Activated naive CD4-positive, alpha-beta T cell treated with anti-CD3 and anti-CD28 coated beads for 36 hours (primary cell): ENCODE measurements around the gene DDOST. TPM values are rescaled to one million over a fixed set of nuclear protein-coding genes. Genes with fewer than 3 reads are reported as not detected.
"Not testable (repeated sequence)": the region's sequence is repeated elsewhere in the genome, so short reads cannot be mapped to it uniquely, and the experiment has no call there.

ENCODE experiments used
- CTCF ChIA-PET: fragments of 350-600 bp; sonication (Branson Sonifier 250); formaldehyde crosslinking; loops from one replicate; lab custom pipeline; 2021; ENCODE audit warnings: antibody characterized with exemption; lab: Charles Lee
- DNase-seq: peaks from one replicate; pipeline ENCODE4 v3.0.0-alpha.2; 2020
- H3K27ac Mint-ChIP-seq: one replicate; pipeline ENCODE4 v1.8.0; 2021; ENCODE audit warnings: mild to moderate bottlenecking, mixed read lengths
- H3K27me3 Mint-ChIP-seq: one replicate; pipeline ENCODE4 v1.8.0; 2021; ENCODE audit warnings: low read depth, mixed read lengths
- H3K36me3 Mint-ChIP-seq: one replicate; pipeline ENCODE4 v1.8.0; 2021; ENCODE audit warnings: low read depth, mixed read lengths
- H3K4me1 Mint-ChIP-seq: one replicate; pipeline ENCODE4 v1.8.0; 2021; ENCODE audit warnings: low read depth, mixed read lengths
- H3K4me3 Mint-ChIP-seq: one replicate; pipeline ENCODE4 v1.8.0; 2021; ENCODE audit warnings: mild to moderate bottlenecking, moderate library complexity, mixed read lengths
- H3K9me3 Mint-ChIP-seq: one replicate; pipeline ENCODE4 v1.8.0; 2021; ENCODE audit warnings: mixed read lengths
- intact Hi-C: fragments of 100-400 bp; cut with micrococcal nuclease; formaldehyde crosslinking; loops from one replicate; pipeline ENCODE4 v1.15.1; 2023
- total RNA-seq, 2 experiments: library from RNA; stranded (reverse); gene quantifications; one replicate each; pipeline ENCODE4 v1.2.3, GENCODE V29; 2021

DDOST gene
- total RNA-seq, 2 experiments from 2014 or later: 167 to 169 TPM

DNA sequence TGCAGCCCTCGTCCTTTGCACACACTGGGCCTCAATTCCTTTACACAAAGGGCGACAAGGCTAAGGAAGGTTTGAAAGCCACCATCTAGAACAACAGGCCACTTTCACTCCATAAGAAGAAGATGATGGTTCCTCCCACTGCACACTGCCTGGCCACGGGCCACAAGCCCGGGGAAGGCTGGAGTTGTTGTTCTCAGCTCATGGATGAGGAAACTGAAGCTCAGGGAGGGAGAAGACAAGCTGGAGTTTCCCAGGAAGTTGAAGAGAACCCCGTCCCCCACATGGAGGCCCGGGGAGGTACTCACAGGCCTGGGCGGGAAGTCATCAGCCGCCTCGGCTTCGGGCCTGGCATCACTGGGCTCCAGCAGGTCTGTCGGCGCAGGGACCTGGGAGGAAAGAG is 24.6 kb upstream of the DDOST start:
- H3K36me3 Mint-ChIP-seq: no peaks in the 10 kb centered on the region
- no peaks in the 10 kb centered on the region for H3K27me3 Mint-ChIP-seq
- no peak for DNase-seq
- CTCF ChIA-PET: interaction anchor here (1.9 kb wide), 1 partner anchor 11 kb away, joined by 7 read pairs; no protein-coding TSS in a partner anchor
- no peak overlapping the region for H3K27ac Mint-ChIP-seq
- H3K4me3 Mint-ChIP-seq: no peak overlapping the region
- H3K9me3 Mint-ChIP-seq: no peaks in the 10 kb centered on the region
- H3K4me1 Mint-ChIP-seq: no peaks in the 10 kb centered on the region
- intact Hi-C loops: no loop called here

DNA sequence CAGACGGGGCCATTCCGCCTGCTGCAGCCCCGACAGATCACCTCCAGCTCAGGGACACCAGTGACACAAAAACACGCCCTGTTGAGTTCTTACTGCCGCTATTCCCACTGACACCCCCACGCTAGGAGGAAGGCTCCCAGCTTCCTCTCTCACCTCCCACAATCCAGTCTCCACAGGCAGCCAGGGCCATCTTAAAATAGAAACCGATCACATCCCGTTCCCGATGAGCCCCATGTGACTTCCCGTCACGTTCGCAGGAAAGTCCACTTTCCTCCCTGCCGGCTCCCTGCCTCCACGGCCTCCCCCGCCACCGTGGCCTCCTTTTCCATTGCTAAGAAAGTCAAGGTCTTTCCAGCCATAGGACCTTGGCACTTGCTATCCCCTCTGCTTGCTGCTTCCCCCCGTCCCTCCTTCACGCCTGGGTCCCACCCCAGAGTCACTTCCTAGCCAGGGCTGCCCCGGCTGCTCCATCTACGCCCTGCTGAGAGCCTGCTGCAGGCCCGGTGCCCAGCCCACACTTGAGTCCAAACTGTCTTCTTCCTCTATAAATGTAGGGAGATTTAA is 24.0 kb upstream of the DDOST start:
- intact Hi-C loops: no loop called here
- Mint-ChIP-seq H3K9me3 (no peaks in the 10 kb centered on the region), H3K27me3 (peaks cover under 1% of the 10 kb centered on the region), H3K4me3 (no peak overlapping the region), H3K27ac (no peak overlapping the region), H3K4me1 (no peaks in the 10 kb centered on the region), H3K36me3 (no peaks in the 10 kb centered on the region)
- no peak for DNase-seq
- CTCF ChIA-PET: interaction anchor here (1.9 kb wide), 1 partner anchor 12 kb away, joined by 7 read pairs; no protein-coding TSS in a partner anchor

DNA sequence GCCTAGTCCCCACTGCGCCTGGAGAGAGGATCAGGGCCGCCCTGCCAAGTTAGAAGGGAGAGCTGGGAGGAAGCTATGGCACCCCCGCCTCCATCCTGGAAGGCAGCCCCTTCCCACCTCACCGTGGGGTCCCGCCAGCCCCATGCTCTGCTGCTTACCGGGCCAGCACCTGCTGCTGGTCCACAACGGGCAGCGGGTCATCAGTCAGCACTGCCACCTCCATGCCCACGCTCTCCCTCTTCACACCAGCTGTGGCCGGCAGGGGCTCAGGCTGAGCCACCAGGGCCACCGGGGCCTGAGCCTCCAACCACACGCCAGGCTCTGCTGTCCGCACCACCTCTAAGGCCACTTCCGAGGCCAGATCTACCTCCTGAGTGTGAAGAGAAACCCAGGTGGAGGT is 23.5 kb upstream of the DDOST start:
- Mint-ChIP-seq H3K36me3 (no peaks in the 10 kb centered on the region), H3K4me1 (no peaks in the 10 kb centered on the region), H3K9me3 (no peaks in the 10 kb centered on the region), H3K27ac (no peak overlapping the region), H3K27me3 (peaks cover 2% of the 10 kb centered on the region), H3K4me3 (no peak overlapping the region)
- intact Hi-C loops: no loop called here
- no peak for DNase-seq
- CTCF ChIA-PET: interaction anchor here (1.9 kb wide), 1 partner anchor 12 kb away, joined by 7 read pairs; no protein-coding TSS in a partner anchor

GRCh38 chr1:20684050-20684620 is 23.0 kb upstream of the DDOST start:
- DNase-seq: no peak
- Mint-ChIP-seq H3K36me3 (no peaks in the 10 kb centered on the region), H3K27me3 (peaks cover 2% of the 10 kb centered on the region), H3K9me3 (no peaks in the 10 kb centered on the region), H3K4me3 (no peak overlapping the region), H3K27ac (no peak overlapping the region), H3K4me1 (no peaks in the 10 kb centered on the region)
- CTCF ChIA-PET: interaction anchor here (1.9 kb wide), 1 partner anchor 13 kb away, joined by 7 read pairs; no protein-coding TSS in a partner anchor
- intact Hi-C loops: no loop called here

DNA sequence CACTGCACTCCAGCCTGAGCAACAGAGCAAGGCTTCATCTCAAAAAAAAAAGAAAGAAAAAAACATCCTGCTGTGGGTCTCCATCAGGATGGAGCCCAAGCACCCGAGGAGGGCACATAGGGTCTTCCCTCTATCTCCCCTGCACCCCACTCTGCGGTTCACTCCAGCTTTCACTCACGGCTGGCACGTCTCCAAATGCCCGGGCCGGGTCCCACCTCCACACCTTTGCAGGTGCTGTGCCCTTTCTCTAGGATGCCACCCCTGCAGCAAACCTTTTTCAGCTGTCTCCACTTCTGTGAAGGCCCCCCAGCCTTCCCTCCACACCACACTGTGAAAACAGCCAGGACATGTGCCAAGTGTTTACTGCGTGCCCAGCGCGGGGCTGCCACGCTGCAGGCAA is 22.4 kb upstream of the DDOST start:
- Mint-ChIP-seq H3K27me3 (peaks cover 2% of the 10 kb centered on the region), H3K9me3 (no peaks in the 10 kb centered on the region), H3K27ac (no peak overlapping the region), H3K4me1 (peaks cover 1% of the 10 kb centered on the region), H3K36me3 (no peaks in the 10 kb centered on the region), H3K4me3 (no peak overlapping the region)
- CTCF ChIA-PET: no interaction called here
- intact Hi-C loops: no loop called here
- no peak for DNase-seq

DNA sequence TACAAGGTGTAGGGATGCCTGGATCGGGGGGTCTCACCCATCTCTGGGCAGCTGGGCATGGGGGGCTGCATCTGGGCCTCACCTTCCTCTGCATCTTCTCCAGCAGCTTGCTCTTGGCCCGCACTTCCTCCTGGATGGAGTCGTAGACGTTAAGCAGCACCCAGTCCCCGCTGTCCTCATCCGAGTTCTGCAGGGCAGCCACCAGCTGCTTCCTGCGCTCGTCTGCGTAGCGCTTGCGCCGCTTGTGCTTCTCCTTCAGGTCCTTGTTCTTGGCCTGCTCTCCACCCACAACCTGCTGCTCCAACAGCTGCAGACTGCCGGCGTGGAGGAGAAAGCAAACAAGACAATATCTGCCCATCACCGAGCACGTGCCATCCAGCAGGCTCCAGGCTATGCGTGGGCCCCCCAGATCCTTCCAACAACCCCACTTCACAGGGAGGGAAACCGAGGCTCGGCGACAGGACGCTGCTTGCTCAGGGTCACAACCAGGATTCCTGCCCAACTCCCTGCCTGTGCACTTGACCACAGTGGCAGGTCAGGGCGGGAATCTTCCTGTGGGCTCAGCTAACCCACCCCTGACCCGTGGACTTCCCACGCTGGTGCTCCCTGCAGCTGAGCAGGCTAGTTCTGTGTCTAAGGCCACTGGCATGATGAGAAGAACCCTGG is 21.5 kb upstream of the DDOST start:
- CTCF ChIA-PET: interaction anchor here (0.7 kb wide), 1 partner anchor 133 kb away, joined by 3 read pairs; no protein-coding TSS in a partner anchor
- H3K36me3 Mint-ChIP-seq: peaks cover 1% of the 10 kb centered on the region
- peaks cover 3% of the 10 kb centered on the region for H3K9me3 Mint-ChIP-seq

DNA sequence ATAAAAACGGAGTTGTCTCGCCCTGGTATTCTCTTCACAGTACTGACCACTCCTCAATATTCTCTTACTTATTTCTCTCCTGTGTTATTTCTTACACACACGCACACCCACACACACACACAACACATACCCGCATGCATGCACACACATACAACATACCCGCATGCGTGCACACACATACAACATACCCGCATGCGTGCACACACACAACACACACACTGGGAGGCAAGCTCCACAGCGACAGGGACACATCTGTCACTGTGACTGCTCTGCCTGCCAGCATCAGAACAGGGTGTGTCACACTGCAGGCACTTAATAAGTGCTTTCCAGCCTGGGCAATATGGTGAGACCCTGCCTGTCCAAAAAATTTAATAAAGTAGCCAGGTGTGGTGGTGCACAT is 20.8 kb upstream of the DDOST start:
- intact Hi-C loops: no loop called here
- H3K27me3 Mint-ChIP-seq: peaks cover 2% of the 10 kb centered on the region
- H3K27ac Mint-ChIP-seq: no peak overlapping the region
- CTCF ChIA-PET: interaction anchor here (0.6 kb wide), 1 partner anchor 588 kb away, joined by 3 read pairs; no protein-coding TSS in a partner anchor
- peaks cover 5% of the 10 kb centered on the region for H3K4me1 Mint-ChIP-seq
- H3K4me3 Mint-ChIP-seq: no peak overlapping the region
- H3K36me3 Mint-ChIP-seq: peaks cover 3% of the 10 kb centered on the region
- H3K9me3 Mint-ChIP-seq: peaks cover 7% of the 10 kb centered on the region
- no peak for DNase-seq

More for the DNA sequence above, 21.5 kb upstream of the DDOST start:
- Mint-ChIP-seq H3K4me1 (peaks cover 5% of the 10 kb centered on the region), H3K4me3 (no peak overlapping the region), H3K27ac (no peak overlapping the region), H3K27me3 (peaks cover 2% of the 10 kb centered on the region)
- intact Hi-C loops: no loop called here
- no peak for DNase-seq

GRCh38 chr1:20680269-20680668 is 19.1 kb upstream of the DDOST start:
- DNase-seq: no peak
- Mint-ChIP-seq H3K27ac (no peak overlapping the region), H3K9me3 (peaks cover 7% of the 10 kb centered on the region), H3K4me3 (no peak overlapping the region), H3K27me3 (peaks cover 4% of the 10 kb centered on the region), H3K4me1 (peaks cover 5% of the 10 kb centered on the region), H3K36me3 (peaks cover 3% of the 10 kb centered on the region)
- CTCF ChIA-PET: interaction anchor here (0.6 kb wide), 2 partner anchors 108 to 478 kb away, joined by 4 to 6 read pairs; no protein-coding TSS in a partner anchor
- intact Hi-C loops: no loop called here

DNA sequence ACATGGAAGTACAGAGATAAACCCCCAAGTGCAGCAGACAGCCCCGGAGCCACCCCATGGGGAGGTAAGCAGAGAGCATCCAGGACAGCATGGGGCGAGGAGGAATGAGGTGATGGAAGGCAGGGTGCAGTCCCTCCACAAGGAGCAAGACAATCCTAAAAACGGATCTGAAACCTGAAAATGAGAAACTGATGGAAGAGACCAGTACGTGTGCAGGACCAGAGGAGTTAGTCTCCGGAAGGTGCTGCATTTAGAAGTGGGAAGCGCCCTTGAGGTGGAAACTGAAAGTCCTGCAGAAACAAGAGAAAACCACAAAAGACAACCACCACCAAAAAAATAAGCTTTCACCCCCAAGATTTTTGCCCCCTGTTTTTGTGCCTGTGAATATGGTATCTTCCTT is 17.4 kb upstream of the DDOST start:
- DNase-seq: no peak
- no peak overlapping the region for H3K27ac Mint-ChIP-seq
- CTCF ChIA-PET: no interaction called here

DNA sequence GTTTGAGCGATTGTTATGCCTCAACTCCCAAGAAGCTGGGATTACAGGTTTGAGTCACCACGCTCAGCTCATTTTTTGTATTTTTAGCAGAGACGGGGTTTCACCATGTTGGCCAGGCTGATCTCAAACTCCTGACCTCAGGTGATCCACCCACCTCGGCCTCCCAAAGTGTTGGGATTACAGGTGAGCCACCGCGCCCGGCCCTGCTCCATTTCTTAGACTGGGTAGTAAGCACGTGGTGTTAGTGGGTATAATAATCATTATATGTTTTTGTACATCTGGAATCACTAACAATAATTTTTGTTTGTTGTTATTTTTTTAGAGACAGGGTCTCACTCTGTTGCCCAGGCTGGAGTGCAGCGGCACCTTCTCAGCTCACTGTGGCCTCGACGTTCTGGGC is 12.5 kb upstream of the DDOST start:
- H3K27me3 Mint-ChIP-seq, H3K27ac Mint-ChIP-seq, H3K36me3 Mint-ChIP-seq, DNase-seq, H3K4me1 Mint-ChIP-seq, intact Hi-C loops, H3K9me3 Mint-ChIP-seq, H3K4me3 Mint-ChIP-seq: not testable (repeated sequence)
- CTCF ChIA-PET: interaction anchor here (0.6 to 0.7 kb wide), 2 partner anchors 624 to 726 kb away, joined by 3 read pairs; no protein-coding TSS in a partner anchor

More for the DNA sequence above, 17.4 kb upstream of the DDOST start:
- intact Hi-C loops: no loop called here
- H3K36me3 Mint-ChIP-seq: peaks cover 3% of the 10 kb centered on the region
- H3K9me3 Mint-ChIP-seq: peaks cover 7% of the 10 kb centered on the region
- peaks cover 5% of the 10 kb centered on the region for H3K4me1 Mint-ChIP-seq
- peaks cover 4% of the 10 kb centered on the region for H3K27me3 Mint-ChIP-seq
- H3K4me3 Mint-ChIP-seq: no peak overlapping the region

- H3K4me3 Mint-ChIP-seq: no peak overlapping the region
- peaks cover 7% of the 10 kb centered on the region for H3K27me3 Mint-ChIP-seq
- CTCF ChIA-PET: no interaction called here
- peaks cover 1% of the 10 kb centered on the region for H3K9me3 Mint-ChIP-seq
- H3K36me3 Mint-ChIP-seq: no peaks in the 10 kb centered on the region
- no peak for DNase-seq
- intact Hi-C loops: no loop called here
- H3K27ac Mint-ChIP-seq: no peak overlapping the region
- no peaks in the 10 kb centered on the region for H3K4me1 Mint-ChIP-seq
Measured at GRCh38 chr1:20672265-20672632, 11.1 kb upstream of the DDOST start.

DNA sequence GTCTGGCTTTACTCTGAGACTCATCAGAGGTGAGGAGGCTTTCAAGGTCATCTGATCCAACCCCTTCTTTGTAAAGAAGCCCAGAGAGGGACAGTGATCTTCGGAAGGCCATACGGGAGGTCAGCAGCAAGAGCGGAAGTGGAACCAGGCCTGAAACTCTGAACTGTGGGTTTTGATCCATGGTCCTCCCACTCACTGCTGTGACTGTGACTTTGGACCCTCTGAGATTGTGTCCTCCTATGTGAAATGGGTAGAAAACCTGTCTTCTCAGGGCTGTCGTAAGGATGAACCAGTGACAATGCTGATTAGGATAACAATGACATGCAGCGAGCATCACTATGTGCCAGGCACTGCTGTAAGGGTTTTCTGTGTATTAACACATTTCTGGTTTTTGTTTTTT is 9.8 kb upstream of the DDOST start:
- Mint-ChIP-seq H3K27me3 (peaks cover 5% of the 10 kb centered on the region), H3K9me3 (no peaks in the 10 kb centered on the region), H3K4me1 (peaks cover 4% of the 10 kb centered on the region), H3K27ac (no peak overlapping the region), H3K4me3 (no peak overlapping the region), H3K36me3 (no peaks in the 10 kb centered on the region)
- CTCF ChIA-PET: no interaction called here
- DNase-seq: no peak
- intact Hi-C loops: no loop called here
